GM18508 (cell line): Measurements from ENCODE around the gene KRT39.

Experiments used
- ATAC-seq: cut with Tn5 transposase; IDR thresholded peaks from one replicate; pipeline ENCODE4 v1.9.1; 2021; ENCODE audit warnings: moderate number of reproducible peaks; ENCODE audit not compliant: insufficient read depth, unreplicated experiment

Gene KRT39

DNA sequence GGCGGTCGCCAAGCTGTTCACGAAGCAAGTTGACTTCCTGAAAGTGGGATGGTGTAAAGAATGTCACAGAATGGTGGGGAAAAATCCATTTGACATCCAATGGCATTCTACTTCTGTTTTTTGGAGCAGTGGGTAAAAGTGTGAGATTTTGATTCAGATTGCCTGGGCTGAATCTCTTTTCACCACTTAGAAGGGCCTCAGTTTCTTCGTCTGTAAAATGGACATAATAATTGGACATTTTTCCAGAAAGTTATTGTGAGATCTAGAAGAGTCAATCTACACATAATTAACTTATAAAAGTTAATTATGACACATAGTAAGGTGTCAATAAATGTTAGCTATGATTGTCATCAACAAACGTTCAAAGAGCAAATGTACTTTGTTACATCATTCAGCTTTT, 14.4 kb upstream of the KRT39 start:
- ATAC-seq, result no peak

DNA sequence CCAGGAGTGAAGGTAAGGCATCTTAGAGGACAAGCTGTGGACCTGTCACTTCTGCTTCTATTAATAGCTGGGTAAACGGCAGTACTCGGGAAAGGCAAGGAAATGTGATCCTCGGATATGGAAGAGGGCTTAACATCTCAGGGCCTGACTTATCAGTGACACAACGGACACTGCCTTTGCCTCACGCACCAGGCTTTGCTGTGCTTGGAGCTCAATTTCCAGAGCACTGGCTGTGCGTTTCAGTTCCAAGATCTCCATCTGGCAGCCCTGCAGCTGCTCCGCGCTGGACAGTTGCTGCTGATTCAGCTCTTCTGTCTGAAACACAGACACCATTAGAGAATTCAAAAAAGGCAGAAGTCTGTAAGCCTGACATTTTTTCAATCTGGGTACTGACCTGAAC, 13.8 kb upstream of the KRT39 start:
- no peak for ATAC-seq

DNA sequence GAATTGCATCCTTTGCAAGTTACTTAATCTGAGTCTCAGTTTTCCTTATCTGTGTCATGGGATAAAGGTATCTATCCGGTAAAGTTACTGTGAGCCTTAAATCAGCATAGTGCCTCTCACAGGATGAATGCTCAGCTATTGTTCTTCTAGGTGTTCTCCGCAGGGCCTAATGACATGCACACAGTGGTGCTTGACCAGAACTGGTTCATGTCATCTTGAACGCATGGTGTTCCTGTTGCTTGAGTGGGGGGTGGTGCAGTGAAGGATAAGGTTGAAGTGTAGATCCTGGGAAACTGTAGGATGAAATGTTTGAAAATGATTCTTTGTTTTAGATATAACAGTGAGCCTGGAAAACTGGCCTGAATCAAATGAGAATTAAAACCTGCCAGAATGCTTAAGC, 13.4 kb upstream of the KRT39 start:
- ATAC-seq, result no peak

DNA sequence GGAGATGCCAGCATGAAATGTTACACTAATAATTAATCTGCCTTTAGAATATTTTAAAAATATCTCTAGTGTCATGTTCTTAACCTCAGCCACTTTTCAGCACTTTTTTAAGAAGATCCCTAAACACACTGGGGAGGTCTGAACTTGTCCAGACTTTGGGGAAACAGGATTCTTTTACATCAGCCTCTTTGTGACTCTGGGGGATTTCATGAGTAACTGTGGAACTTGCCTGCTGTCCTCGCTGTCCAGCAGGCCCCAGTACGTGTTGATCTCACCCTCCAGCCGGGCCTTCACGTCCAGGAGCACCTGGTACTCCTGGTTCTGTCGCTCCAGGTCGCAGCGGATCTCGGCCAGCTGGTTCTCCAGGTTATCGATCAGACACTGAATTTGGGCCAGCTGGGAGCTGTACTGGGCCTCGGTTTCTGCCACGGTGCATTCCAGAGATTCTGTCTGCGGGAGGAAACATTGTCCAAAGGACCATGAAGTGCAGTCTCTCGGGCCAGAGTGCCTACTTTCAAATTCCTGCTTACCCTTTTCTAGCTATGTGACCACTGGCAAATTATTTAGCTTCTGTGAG, 11.9 kb upstream of the KRT39 start:
- ATAC-seq, result no peak

DNA sequence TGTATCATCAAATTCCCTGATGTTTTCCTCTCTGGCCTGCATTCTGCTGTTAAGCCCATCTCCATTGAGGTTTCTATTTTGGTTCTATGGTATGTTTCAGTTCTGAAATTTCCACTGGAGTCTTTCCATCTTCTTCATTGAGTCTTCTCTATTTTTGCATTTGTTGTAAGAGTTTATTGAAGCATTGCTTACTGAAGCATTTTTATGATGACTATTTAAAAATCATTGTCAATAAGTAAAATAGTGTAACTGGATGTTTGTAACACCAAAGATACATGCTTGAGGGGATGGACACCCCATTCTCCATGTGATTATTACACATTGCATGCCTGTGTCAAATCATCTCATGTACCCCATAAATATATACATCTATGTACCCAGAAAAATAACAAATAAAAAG, 8.8 kb upstream of the KRT39 start:
- no peak for ATAC-seq

DNA sequence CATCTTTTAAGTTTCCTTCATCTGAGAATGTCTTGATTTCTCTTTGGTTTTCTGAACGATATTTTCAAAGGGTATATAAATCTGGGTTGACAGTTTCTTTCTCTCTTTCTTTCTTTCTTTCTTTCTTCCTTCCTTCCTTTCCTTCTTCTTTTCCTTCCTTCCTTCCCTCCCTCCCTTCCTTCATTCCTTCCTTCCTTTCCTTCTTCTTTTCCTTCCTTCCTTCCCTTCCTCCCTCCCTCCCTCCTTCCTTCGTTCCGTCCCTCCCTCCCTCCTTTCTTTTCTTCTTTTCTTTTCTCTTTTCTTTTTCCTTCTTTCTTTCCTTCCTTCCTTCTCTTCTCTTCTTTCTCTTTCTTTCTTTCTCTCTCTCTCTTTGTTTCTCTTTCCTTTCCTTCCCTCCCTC, 7.6 kb upstream of the KRT39 start:
- ATAC-seq, result no peak

DNA sequence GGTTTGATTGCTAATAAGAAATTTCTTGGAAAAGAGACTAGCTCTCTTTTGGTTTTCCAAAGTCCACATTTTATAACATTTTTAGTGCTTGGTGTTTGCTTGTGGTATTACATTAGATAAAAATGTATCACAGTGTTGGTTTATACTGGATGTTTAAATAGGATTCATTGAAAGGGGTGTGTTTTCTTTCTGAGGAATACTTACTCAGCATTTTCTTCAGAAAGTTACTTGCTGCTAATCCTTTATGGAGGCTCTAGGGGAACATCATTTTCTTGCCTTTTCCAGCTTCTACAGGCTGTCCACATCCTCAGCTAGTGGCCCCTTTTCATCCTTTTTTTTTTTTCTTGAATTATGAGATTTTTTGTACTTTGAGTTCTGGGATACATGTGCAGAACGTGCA, 834 bp upstream of the KRT39 start:
- ATAC-seq, result no peak

DNA sequence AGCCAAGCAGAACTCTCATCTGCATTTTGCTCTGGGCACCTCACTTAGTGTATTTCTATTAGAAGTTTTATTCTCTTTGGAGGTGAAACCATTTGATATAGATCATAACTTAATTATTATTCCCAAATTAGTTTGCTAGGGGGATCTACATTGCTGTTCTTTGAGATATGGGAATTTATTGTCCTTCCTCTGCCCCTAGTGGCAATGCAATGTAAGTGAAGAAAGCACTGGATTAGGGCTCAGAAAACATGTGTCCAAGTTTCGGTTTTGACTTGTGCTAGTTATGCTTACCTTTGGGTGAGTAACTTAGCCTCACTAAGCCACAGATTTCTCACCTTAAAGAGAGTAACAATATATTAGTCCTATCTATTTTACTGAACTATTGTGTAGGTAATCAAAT, 2.9 kb downstream of the KRT39 start:
- ATAC-seq, result no peak

DNA sequence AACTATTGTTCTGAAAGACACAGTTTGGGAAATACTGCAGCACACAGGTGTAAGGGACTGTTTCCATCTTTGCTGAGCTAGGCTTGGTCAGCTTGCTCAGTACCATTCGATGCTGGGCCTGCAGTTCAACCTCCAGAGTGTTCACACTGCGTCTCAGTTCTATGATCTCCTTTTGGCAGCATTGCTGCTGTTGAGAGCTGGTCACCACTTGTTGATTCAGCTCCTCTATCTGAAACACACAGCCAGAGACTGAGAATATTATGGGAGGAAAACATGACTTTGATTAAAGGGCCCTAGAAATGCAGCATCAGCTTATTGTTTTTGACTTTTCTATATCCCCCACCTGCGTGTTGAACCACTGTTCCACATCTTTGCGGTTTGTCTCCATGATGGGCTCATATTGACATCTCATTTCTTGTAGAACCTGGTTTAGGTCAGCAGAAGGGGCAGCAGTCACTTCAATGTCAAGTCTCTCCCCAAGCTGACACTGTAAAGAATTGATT, 4.6 kb downstream of the KRT39 start:
- no peak for ATAC-seq

DNA sequence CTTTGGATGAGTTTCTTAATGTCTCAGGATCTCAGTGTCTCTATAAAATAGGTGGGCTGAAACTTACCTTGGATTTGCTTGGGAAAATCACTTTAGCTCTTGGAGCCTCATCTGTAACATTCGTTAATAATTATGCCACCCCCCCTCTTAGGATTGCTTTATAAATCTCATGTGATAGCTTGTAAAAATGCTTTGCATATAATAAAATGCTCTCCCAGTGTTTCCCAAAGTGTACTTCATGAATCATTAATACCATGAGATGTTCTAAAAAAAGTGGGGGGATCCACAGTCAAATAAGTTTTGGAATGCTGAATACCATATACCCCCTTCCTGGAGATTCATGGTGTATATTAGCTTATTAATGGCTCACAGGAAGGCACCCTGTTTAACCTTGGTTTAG, 5.2 kb downstream of the KRT39 start:
- ATAC-seq, result no peak

DNA sequence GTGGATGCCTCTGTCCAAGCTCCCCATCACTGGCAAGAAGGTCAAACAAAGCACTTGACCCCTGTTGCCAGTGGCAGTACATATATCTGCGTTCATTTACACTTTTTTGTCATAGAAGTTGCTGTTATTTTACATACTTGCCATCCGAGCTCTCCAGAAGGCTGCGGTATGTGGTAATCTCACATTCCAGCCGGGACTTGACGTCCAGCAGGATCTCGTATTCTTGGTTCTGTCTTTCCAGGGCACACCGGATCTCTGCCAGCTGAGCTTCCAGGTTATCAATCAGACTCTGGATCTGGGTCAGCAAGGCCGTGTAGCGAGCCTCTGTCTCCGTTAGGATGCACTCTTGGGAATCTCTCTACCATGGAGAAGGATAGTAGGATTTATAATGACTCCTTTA, 6.6 kb downstream of the KRT39 start:
- ATAC-seq, result no peak

DNA sequence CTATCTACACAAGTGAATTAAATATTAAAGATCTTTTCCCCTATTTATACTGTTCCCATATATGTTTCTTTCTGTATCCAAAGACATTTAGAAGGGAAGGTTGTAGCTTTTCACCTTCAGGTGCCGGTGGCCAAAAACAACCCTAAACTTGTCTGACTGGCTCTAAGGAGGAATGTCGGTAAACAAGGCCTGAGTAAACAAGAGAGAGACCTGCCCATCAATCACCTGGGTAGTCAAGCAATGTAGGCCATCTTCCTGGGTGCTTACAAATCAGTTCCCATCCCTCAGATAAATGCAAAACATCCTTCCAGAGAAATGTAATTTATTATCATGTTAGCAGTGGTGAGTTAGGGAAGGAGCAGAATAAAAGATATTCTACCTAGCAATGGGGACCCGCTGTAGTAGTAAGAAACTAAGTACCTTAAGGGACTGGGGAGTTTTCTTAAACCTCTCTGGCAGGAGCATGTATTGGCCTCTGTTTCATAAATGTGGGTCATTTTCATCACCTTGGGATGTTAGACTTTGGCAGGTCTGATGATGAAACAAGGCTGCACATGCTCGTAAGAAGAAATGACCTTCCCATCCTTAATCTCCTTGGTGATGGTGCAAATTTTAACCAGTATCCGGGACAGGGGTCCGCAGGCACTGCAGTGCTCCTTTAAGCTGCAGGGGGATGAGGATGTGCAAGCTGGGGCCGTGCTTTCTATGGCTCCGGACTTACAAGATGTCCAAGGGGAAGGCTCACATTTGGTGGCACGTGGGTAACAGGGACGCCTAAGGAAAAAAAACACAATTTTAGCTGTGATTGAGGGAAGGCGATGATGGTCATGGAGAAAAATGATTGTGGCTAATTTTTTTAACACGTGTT, 8.4 kb downstream of the KRT39 start:
- no peak for ATAC-seq

DNA sequence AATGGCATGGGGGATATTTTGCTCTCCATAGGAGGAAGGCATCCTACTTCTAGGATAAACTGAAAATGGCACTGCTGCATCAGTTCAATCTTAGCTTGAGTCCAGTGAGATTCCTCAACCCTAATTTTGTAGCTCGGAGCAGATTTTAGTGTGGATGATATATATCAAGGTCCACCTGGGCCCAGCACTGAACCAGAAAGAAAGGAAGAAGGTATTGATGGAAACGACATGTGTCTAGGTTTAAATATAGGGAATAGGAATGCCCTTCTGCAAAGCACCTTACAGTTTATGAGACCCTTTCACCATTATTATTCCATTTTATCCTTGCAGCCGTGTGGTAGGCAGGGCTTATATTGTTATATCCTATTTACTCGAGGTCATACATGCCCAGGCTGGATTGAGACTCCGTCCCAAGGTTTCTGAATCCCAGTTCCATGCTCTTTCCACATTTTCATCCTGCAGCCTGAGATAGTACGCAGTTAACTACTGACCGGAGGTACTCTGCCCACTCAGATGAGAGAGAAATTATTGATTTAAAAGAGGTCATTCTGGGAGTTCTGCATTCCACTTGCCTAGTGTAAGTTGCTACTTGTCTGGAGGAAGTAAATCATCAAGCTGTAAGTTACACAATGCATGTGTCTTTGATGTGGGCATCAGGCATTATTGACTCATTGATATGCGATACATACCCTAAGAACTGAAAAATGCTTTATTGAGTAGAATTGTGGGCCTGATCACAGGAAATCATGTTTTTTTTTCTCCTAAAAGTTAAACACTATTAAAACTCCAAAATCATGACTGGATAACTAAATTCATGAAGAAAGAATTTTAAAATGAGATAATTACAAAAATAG, 10.1 kb downstream of the KRT39 start:
- no peak for ATAC-seq

DNA sequence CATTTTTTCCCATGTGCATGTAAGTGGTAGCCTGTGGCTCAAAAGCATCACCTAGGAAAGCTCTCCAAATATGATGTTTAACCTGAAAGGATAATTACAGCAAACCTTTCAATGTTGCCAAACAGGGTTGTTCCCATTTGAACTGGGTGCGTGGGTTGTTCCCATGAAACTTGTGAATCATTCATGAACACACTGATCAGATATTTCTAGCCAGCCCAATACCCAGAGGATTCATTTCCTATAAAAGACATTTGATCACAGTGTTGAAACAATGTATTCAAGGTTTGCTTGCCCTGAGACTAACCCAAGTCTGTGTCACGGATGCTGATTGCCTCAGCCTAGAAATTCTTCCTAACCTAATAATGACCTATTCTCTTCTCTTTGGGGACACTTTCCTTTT, 12.9 kb downstream of the KRT39 start:
- ATAC-seq, result no peak

DNA sequence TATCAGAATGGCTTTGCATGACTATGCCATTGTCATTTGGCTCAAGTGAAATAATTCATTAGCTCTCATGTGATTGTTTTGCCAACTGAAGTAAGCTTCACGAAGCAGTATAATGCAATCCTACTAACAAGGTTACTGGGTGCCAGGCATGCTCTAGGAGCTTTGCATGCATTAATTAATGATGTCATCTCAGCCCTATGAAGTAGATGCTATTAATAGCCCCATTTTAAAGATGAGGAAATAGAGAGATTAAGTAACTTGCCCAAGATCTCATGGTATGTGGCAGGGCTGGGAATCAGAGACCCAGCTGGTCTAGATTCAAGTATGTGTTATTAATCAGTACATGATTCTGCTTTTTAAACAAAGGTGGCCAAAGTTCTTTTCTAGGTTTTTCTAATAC, 14.1 kb downstream of the KRT39 start:
- ATAC-seq, result no peak

DNA sequence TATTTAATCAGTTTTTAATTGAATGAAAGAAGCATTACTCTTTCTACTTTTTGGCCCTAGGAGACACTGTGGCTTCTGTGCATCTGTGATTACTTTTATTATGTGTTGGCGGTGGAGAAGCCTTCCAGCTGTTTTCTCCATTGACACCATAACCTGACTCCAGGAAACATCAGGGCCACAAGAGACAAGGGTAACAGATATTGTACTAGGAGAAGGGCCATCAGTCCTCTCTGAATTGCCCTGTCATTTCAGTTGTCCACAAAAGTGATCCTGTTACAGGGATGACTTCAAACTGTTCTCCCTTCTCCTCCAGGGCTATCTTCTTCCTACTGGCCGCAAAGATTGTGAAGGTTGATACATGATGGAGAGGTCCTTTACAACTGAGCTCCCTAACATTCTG, 14.6 kb downstream of the KRT39 start:
- ATAC-seq, result no peak

DNA sequence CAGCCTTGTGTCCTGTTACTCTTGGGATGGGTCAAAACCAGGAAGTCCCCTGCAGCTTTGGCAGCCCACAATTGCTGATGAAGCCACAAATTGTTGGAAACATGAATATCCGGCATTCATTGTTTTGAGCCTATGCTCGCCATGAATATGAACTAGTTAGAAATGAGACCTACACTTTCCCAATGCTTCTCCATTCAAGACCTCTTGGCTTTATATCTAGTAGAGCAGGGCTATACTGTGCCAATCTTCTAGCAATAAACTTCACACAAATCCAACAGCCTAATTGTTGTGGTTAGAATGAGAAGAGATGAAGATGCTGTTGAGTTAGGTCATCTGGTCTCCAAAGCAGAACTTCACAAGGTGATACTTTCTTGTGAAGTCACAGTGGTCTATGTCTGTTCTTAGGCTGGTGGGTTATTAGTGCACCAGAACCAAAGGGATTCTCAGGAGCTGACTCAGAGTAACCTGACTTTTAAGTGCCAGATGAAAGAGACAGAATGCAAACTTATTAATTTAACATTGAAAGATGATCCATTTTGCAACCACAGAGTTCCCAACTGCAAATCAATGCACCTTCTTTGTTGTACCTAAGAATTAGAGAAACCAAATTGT, 15.6 kb downstream of the KRT39 start:
- no peak for ATAC-seq

DNA sequence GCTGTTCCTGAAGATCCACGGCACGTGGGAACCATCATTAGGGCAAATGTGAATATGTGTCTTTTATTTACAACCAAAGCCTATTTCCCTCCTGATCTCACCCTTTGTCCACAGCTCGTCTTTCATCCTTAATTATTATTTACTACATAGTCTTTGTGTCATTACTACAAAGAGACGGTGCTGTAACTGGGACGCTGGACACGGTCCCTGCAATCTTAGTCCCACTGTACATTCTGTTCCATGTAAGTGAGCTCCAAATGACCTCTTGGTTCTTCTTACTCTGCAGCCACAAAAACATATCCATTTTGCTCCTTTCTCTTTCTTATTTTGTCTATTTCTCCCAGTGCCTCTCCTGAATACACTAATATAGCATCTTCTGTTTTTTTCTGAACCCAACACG, 16.6 kb downstream of the KRT39 start:
- ATAC-seq, result no peak

DNA sequence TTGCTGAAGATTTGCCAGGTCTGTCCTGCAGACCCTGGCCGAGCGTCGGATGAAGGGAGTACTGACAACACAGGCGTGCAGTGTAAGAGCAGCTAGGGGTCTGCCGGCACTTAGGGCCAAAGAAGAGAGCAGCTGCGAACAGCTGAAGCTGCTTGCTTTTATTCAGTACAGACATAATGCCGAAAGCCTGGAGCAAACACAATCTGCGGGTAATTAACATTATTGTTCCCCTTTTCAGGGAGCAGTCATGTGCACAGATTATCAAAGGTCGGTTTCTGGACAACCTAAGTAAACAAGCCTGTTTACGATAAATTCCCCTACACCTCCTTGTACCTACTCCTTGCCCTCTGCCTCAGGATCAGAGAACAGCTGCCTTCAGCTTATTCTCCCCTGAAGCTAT, 17.3 kb downstream of the KRT39 start:
- no peak for ATAC-seq

DNA sequence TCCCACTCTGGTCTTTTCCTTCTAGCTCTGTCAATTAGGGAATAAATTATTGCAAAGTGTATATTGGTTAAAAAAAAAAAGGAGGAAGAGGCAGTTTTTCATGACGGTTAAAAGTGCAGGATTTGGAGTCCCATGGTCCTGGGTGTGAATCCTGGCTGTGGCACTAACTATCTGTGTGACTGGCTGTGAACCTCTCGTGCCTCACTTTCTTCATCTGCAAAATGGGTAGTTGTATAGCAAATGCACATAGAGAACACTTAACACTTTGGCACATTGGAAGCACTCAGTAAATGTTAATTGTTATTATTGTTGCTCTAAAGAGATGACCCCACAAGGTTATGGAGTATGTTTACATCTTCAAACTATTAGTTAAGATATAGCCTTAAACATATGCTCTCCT, 18.8 kb downstream of the KRT39 start:
- ATAC-seq, result no peak

DNA sequence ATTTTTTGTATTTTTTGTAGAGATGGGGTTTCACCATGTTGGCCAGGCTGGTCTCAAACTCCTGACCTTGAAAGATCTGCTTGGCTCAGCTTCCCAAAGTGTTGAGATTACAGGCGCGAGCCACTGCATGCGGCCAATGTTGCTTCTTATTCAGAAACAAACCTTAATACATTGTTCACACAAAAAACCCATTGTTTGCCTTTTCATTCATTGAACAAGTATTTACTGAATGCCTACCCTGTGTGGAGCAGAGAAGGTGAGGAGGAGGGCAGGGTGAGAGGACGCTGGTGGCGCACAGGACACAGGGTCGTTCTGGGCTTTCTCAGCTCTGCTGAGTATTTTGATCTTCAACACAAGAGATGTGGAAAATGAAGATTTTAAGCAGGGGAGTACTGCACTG, 21.3 kb downstream of the KRT39 start:
- ATAC-seq, result no peak
